ENCODE data around the gene FAM193B.

Gene FAM193B

DNA sequence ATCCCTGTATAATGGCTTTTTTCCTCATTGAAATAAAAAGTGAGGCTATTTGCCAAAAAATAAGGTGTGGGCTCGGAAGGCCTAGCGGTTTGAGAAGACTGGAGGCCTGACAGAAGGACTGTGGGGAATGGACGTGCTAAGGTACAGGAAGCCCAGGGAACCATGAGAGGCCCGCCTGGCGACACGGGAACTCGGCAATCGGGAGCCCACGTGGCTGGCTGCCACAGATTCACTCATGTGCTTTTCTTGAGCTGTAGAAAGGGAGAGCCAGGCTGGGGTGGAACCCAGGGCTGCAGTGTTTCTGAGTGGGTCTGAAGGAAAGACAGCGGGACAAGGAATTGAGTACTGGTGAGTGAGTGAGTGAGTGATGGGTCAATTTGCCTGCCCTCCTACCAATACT lies 25.7 kb downstream of the FAM193B start:
- FAIRE-seq (no peak), DNase-seq (ENCODE audit: insufficient read length, low spot score) (no peak)
- TF ChIP-seq, protein P1, sequence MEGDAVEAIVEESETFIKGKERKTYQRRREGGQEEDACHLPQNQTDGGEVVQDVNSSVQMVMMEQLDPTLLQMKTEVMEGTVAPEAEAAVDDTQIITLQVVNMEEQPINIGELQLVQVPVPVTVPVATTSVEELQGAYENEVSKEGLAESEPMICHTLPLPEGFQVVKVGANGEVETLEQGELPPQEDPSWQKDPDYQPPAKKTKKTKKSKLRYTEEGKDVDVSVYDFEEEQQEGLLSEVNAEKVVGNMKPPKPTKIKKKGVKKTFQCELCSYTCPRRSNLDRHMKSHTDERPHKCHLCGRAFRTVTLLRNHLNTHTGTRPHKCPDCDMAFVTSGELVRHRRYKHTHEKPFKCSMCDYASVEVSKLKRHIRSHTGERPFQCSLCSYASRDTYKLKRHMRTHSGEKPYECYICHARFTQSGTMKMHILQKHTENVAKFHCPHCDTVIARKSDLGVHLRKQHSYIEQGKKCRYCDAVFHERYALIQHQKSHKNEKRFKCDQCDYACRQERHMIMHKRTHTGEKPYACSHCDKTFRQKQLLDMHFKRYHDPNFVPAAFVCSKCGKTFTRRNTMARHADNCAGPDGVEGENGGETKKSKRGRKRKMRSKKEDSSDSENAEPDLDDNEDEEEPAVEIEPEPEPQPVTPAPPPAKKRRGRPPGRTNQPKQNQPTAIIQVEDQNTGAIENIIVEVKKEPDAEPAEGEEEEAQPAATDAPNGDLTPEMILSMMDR (IDR thresholded peaks at IDR 0.05; ENCODE audit: insufficient read depth, missing control alignments): no peak

GRCh38 chr5:177527595-177527994 lies 26.8 kb downstream of the FAM193B start:
- TF ChIP-seq, protein P1 (IDR thresholded peaks at IDR 0.05; ENCODE audit: insufficient read depth, missing control alignments): no peak
- FAIRE-seq (no peak), DNase-seq (ENCODE audit: insufficient read length, low spot score) (no peak)

DNA sequence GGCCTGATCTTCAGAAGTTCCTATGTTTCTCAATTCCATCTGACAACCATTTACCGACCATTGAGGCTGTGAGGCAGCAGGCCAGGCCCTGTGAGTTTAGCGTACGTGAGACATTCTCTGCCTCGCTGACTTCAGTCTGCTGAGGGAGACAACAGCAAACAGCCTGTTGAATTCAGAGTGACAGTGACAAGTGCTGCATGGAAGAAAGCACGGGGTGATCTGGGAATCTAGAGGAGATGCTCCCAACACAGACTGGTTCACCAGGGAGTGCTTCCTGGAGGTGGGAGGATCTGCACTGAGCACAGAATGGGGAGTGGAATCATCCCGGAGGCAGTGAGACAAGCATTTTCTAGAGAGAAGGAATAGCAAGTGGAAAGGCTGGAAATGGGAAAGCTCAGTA lies 27.6 kb downstream of the FAM193B start:
- DNase-seq (ENCODE audit: insufficient read length, low spot score) (no peak), FAIRE-seq (no peak)
- TF ChIP-seq, protein P1 (IDR thresholded peaks at IDR 0.05; ENCODE audit: insufficient read depth, missing control alignments): no peak

DNA sequence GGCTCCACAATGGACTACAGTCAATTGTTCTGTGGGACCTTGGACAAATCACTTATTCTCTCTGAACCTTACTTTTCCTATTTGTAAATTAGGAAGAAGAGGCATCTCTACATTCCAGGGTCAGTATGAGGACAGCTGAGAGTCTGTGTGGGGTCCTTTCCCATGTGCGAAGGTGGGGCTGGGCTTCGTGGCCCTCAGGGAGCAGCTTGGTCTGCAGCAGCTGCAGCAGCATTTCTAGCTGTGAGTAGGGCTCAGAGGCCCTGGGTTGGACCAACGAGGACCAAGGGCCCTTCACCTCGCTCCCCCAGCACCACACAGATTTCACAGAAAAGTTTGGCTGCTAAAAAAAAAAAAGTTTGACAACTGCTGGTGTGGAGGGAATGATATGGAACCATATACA lies 28.2 kb downstream of the FAM193B start:
- DNase-seq (ENCODE audit: insufficient read length, low spot score): no peak
- FAIRE-seq: no peak
- TF ChIP-seq, protein P1 (IDR thresholded peaks at IDR 0.05; ENCODE audit: insufficient read depth, missing control alignments): no peak

DNA sequence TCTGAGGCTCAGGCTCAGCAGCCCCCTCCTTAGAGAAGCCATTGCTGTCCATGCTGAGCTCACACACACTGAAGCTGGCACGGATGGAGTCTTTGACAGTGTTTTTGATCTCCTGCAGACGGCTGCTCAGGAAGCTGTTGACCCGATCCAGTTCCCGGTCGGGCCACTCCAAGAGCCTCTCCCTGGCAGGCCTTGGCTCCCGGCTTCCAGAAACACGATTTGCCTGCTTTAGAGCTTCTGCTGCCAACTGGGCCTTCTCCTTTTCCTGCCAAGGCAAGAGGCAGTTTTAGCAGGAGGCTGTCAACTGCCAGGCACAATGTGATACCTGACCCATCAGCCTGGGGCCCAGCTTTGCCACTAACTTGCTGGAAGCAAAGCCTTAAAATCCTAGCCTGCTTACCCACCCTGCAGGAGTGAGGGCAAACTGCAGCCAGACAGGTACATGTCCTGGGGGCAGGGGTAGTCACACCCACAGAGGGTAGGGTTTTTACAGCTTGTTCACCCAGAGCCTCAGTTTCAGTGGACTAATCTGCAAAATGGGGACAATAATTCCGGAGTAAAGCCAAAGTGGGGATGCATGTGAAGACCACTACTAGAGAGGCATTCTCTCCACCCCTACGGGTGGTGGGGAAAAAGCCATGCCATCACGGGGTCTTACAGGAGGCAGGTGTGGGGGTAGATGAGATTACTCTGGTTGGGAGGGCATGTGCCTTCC lies 29.3 kb downstream of the FAM193B start:
- DNase-seq (ENCODE audit: insufficient read length, low spot score): no peak
- FAIRE-seq: no peak
- TF ChIP-seq, protein P1 (IDR thresholded peaks at IDR 0.05; ENCODE audit: insufficient read depth, missing control alignments): no peak

DNA sequence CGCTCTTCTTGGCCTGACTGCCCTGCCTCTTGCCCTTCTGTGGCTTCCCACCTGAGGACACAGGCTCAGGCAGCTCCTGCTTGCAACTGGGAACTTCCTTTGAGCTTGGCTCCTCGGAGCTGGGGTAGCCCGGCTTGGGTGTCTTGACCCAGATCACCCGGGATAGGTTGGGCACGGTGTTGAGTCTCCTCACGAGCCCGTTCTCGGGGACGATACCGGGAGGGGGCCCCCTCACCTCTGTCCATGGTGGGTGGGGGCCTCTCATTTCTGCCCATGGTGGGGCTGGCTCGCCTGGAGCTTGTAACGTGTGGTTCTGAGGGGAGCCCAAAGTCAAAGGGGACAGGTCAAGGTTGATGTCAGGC lies 29.8 kb downstream of the FAM193B start:
- FAIRE-seq (no peak), DNase-seq (ENCODE audit: insufficient read length, low spot score) (no peak)
- TF ChIP-seq, protein P1 (IDR thresholded peaks at IDR 0.05; ENCODE audit: insufficient read depth, missing control alignments): no peak

GRCh38 chr5:177523711-177524538 lies 30.4 kb downstream of the FAM193B start:
- FAIRE-seq: no peak
- no peak for DNase-seq (ENCODE audit: insufficient read length, low spot score)
- TF ChIP-seq, protein P1 (IDR thresholded peaks at IDR 0.05; ENCODE audit: insufficient read depth, missing control alignments): no peak
